Astrocyte (in vitro differentiated cells and primary cell): ENCODE results near the gene VHLL.

Source experiments
- CTCF ChIP-seq: IDR thresholded peaks from 2 replicates; pipeline ENCODE4 v1.5.1; 2011; ENCODE audit warnings: low read depth, mild to moderate bottlenecking, inconsistent platforms, low read length, moderate library complexity; ENCODE audit not compliant: insufficient read depth
- EZH2 ChIP-seq: IDR thresholded peaks from 2 replicates; pipeline ENCODE4 v1.6.1; 2012; ENCODE audit warnings: mild to moderate bottlenecking, low read length, inconsistent platforms; ENCODE audit not compliant: insufficient read depth

GRCh38 chr1:156319664-156320063 is 20.6 kb upstream of the VHLL start:
- TF ChIP-seq EZH2 = no peak
- TF ChIP-seq CTCF = peak; percentile 55
